GM18511 (cell line): ENCODE measurements around the gene SLC25A48.

Experiments
- ATAC-seq: cut with Tn5 transposase; IDR thresholded peaks from one replicate; pipeline ENCODE4 v1.9.1; 2021; ENCODE audit warnings: mild to moderate bottlenecking, moderate library complexity; ENCODE audit not compliant: unreplicated experiment

Gene SLC25A48

DNA sequence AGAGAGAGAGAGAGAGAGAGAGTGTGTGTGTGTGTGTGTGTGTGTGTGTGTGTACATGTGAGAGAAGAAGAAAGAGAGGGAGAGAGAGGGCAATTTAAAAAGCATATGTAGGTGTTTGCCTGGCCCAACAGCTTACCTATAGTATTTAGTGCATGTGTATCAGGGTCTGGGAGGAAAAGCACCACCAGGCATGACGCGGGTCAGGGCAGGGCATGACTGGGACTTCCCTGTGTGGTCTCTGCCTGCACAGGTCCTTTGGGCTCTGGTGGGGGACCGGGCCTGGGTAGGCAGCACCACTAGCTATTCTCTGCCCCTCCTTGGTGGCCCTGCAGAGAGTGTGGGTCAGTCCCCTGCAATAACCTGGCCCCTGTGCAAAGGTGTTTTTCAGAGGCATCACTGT lies 45.1 kb downstream of the SLC25A48 start:
- no peak for ATAC-seq

DNA sequence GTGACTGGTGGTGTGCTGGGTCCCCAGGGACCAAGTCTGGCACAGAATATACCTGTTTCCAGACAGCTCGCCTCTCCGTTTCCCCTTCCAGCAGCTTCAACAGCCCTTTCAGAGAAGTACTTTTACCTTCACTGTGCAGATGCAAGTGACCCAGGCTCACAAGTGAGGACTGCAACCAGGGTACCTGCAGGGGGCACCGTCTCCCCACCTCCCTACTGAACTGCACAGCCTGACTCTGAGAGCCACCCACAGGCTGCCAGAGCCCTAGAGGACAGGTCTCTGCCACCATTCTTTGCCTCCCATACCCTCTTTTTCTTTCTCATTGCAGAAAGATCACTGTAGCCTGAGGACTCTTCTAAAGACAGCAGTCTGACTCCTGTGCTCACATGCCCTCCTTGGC lies 45.8 kb downstream of the SLC25A48 start:
- ATAC-seq = no peak

DNA sequence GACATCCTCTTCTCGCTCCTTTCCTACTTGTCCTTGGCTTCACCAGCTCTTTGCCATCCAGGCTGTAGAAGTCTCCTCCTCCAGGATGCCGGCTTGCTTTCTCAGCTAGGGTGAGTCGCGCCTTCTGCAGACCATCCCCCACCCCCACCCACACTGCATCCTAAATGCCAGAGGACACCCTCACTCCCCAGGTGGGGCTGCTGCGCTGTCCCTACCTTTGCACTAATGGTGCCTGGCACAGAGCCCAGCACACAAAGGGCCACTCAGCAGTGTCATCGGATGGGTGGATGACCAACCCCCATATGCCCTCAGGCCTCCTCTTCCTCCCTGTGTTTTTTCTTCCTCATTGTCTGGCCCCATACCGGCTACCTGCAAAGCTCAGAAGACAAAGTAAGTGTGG lies 46.3 kb downstream of the SLC25A48 start:
- no peak for ATAC-seq

DNA sequence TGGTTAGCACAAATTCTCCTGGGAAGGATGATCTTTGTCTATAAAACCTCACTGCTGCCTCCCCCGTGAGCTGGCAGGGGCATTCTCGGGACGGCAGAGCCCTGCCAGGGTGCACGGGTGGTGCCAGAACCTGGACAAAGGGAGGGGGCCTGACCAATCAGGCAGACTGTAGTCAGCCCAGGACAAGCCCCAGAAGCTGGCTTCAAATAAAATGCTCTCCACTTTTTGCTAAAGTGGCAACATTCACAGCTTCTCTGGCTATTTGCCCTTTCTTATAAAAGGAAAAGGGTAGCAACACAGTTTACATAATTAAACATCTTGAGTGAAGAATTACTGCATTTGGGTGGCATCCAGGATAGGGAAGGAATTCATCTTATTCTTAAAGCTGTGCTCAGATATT lies 46.8 kb downstream of the SLC25A48 start:
- ATAC-seq = no peak

DNA sequence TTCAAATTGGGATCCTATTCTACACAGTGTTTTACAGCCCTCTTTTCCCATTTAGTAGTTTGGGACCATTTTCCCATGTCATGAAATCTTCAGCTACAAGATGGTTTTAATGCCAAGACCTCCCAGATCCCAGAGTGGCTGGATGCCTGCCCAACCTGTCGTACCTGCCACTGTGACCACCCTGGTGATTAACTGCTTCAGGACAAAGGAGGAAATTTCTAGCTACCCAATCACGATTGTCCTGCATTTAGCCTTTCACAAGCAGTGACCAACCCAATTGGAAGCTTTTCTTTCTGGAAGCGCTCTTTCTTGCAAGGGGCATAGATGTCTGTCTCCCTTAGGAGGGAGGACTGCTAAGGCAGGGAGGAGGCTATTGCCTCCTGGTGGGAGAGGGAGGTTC lies 47.4 kb downstream of the SLC25A48 start:
- ATAC-seq = no peak

DNA sequence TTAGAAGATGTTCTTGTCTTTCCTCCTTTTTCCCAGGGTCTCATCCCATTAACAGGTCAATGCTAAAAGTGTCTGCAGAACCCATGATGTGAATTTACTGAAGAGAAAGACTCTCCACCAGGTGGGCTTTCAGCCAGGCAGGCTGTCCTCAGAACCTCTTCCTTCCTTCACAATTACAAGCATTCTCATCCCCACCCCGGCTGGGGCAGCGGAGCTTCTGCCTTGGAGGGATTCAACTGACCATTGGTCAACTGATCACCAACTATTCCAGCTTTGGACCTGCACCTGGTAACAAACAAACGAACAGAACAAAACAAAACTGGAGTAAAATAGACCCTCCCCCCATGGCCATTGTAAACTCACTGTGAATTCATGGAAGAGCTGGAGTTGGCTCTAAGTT lies 48.6 kb downstream of the SLC25A48 start:
- no peak for ATAC-seq

DNA sequence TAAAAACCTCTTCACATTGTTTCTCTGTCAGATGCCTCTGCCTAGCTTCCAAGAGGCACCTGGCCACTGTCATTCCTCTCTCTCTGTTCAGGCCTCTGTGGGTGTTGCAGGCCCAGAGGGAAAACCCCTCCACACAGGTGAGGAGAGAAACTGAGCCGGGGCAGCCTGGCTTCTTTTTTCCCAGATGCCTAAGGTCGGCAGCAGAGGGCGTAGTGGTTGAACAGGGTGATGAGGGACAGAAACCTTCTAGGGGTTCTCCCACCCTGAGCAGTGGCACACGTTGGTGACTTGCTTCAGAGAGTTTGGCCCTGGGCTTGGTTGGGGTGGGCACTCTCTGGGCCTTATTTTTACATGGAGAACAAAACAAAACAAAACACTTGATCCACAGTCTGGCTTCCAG lies 49.0 kb downstream of the SLC25A48 start:
- ATAC-seq = no peak

DNA sequence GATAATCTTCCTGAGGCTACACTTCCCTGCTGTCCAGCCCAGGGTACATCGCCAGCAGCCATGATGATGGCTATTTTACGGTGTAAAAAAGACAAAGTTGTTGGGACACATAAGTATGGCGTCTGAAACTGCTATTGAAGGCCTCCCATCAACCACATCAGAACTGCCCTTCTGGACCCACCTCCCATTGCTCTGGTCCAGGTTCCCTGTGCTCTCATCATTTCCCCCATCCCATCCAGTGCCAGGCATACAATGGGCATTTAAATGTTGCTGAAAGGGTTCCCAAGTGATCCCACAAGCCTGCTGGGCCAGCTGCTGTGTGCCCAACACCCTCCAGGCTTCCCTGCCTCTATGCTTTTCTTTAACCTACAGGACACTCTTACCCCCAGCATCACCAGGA lies 50.6 kb downstream of the SLC25A48 start:
- ATAC-seq = no peak

DNA sequence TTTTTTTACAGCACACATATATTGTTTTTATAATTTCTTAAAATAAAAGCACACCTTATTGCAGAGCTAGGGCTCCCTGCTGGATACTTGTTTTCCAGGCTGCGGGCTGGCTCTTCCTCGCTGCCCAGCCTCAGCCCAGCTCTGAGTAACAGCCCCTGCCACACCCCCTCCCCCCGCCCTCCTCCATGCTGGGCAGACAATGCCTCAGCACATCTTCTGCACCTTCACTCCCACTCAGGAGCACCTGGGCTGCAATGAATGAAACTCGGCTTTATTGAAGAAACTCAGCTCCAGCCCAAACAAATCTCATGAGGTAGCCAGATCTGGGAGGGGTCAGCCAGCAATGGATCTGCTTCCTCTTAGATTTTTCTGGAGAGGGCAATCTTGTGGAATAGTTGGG lies 51.7 kb downstream of the SLC25A48 start:
- ATAC-seq = no peak

DNA sequence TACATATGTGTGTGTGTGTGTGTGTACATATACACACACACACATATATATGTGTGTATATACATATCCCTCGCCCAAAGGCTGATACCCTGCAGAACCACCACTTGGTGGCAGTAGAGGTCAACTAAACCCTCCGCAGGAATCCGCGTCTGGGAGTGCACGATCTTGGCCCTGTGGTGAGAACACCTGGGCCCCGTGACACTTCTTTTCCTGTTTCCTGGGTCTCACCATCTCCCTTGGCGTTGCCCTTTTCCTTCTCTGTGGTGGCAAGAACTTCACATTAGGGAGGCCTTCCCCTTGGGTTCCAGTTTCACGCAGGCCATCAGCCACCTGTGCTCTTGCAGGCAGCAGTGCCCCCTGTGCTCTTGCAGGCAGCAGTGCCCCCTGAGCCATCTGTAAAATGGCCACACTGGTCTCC lies 53.0 kb downstream of the SLC25A48 start:
- ATAC-seq = peak; percentile 88

DNA sequence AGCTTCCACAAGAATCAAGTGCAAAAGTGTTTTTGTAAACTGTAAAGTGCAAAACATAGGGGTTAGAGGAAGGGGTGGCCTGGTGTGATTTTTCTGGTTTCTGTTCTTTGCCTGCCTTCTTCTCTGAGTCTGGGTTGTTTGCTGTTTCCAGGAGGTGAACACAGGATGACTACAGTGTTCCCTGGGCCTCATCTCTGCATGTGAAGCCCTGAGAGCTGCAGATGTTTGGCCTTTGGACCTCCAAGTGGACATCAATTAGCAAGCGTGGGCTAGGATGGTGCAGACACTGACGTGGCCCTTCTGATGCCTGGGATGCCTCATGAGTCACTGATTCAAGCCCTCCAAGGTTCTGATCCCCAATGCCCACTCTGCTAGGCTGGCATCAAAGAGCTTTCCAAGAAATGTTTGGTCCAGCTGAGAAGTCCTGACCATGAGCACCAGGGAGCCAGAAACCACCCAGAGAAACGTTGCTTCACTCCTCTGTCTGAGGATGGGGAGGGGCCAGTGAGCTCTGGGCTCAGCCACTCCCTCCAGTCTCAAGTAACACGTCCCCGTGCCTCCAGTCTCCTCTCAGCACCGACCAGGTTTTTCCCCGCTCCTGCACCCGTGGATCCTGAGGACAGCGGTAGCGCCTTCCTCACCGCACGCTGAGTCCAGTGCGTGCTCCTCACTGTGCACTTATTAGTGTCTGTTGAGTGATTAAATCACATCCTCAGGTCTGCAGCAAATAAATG lies 53.6 kb downstream of the SLC25A48 start:
- ATAC-seq = no peak

DNA sequence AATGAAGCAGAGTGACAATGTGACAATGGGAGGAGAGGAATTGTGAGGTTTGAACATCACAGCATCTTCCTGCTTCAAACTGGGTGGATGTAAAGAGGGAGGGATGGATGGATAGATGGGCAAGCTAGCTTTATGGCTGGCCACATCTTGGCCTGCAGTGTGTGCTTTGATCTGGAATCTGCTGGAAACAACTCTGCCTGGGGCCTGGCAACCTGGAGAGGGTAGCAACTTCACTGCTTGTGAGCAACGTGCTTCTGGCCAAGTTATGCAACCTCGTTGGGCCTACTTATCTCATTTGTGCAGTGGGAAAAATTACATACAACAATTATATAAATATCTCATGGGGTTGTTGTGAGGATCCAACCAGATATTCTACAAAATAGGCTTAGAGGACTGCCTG lies 55.8 kb downstream of the SLC25A48 start:
- ATAC-seq = no peak

DNA sequence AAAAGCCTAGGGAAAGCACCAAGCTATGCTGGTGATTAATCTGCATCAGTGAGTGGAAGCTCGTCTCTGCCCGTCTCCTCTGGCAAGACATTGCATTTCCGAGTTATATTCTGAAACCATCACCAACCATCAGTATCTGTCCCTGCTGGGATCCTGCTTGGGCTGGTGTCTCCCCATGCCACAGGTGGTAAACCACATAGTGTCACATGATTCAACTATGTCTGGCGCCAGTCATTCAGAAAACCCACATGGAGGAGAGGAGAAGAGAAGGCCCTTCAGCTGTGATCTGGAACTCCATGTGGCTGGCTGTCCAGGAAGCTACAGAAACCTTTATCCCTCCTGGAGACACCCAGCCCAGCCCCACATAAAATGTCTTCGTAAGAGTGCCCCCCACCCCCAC lies 56.4 kb downstream of the SLC25A48 start:
- peak; percentile 74 for ATAC-seq

DNA sequence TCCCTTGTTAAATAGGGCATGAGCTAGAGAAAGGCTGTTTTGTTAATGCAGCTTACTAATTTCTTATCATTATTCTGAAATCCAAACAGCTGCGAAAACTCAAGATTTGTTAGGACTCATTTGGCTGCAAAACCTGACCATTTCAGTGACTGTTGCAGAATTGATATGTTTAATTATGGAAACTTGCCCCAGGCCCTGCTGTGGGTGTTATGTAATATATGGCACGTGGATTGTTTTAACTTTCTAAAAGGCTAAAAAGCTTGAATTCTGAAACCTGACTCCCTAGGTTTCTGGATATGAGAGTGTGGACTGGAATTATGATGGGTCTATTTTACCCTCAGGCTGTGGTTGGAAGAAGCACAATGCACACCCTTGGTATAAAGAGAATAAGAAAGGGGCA lies 56.8 kb downstream of the SLC25A48 start:
- no peak for ATAC-seq

DNA sequence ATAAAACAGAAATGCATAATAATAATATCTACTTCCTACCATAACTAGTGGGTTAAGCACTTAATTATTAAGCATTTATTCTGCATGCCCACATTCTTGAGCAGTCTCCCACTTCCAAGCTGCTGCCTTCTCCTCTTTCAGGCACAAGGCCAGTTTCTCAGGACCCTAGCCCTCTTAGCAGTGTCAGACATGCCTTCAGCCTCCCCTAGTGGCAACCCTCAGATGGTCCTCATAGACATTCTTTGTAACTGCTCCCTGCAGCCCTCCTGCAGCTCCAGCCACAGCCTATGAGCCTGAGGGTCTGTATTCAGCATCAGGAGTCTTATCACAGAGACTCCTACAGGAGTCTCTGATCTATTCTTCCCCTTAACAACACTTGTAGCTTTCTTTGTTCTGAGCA lies 57.3 kb downstream of the SLC25A48 start:
- ATAC-seq = no peak

DNA sequence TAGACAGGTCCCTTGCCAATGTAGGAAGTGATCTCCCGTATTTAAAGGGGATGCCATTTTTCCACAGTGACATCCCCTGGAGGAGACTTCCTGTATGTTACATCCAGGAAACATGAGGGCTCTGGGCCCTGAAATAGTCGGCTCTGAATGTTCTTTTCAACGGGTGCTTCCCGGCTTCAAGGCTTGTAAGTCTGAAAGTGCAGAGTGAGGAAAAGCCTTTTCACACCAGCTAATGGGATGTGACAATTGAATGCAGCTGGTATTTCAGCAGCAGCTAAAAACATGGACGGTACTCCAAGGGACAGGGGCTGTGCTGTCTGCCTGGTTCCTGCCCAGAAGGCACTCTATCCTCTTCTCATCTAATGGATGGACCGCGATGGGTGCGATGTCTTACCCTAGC lies 59.8 kb downstream of the SLC25A48 start:
- no peak for ATAC-seq

DNA sequence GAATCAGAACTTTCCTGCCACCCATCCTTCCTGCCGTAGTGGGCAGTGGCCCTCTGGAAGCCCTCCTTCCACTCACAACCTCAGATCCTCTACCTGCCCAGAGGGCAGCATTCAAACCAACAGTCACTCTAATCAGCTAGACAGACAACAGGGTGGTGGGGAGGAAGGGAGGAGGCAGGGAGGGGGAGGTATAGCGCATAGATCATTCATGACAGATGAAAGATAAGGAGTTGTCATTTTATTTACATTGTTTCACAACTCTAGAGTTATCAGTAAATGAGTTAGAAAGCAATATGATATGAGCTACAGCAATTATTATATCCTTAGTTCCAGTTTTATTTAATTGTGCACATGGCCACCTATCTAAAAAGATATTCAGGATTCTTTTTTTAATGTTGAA lies 60.3 kb downstream of the SLC25A48 start:
- ATAC-seq = no peak

DNA sequence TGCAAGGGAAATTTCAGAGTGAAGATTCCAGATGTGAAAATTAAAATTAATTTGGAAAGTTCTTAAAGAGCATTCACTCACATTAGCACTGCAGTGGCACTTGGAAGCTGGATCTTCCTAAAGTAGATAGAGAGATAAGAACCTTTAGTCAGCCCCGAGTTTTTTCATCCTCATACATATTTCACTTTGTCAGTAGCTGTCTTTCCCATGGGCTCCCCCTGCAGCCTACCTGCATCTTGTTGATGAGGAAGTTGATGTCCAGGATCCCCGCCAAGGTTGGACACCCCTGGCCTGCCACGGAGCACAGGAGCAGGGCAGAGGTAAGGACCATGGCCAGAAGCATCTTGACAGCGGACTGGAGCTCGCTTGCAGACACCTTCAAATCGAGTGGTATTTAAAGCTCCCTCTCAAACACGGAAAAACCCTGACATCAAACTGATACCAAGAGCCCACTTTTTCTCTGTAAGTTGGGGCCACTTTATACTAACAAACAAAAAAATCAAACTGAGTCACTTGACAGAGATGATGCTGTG lies 61.1 kb downstream of the SLC25A48 start, which contains the start of gene IL9:
IL9 (minus strand) TSS at position 368 of the 533 bp plus-strand sequence; CDS start at position 343, 25 bp downstream.
- ATAC-seq = no peak

DNA sequence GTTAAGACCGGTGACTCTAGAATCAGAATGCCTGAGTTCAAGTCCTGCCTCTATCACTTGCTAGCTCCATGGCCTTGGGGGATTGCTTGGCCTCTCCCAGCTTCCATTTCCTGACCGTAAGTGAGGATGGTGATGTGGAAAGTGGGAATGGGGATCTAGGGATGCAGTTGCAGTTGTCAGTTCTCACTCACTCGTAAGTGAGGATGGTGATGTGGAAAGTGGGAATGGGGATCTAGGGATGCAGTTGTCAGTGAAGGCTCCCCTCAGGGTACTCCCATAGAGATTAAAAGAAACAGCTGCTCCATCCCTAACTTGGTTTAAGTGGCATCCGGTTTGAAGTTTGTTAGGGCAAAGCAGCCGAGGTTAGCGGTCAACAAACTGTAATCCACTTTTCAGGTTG lies 64.2 kb downstream of the SLC25A48 start:
- no peak for ATAC-seq

DNA sequence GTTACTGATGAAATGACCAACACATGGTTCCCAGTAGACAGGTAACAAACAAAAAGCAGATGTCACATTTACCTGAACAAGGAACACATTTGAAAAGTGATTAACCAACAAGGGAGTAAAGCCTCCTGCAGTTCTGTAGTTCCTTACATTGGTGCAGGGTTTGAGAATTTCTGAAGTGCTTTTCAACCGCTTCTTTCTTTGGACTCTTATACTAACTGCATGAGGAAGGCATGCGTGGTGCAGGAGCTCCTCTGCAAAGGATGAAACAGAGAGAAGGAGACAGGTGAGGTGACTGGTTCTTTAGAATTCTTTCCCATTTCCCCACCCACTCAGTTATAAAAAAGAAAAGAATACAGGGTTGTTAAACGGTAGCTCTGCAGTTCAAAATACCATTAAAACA lies 65.8 kb downstream of the SLC25A48 start:
- ATAC-seq = no peak

DNA sequence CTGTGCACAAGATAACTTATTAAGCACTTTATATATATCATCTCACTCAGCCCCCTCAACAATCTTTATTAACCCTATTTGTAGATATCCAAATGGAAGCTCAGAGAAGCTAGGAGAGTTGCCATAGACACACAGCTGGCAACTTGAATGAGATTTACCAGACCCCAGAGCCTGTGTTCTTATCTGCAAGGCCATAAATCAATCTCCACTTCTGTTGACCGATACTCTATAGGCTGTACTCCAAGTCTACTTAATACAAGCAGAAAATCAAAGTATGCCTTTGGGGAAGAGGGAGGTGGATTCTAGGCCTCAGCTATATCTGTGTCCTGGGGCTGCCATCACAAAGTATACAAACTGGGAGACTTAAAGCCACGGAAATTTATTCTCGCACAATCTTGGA lies 67.2 kb downstream of the SLC25A48 start:
- ATAC-seq = no peak

DNA sequence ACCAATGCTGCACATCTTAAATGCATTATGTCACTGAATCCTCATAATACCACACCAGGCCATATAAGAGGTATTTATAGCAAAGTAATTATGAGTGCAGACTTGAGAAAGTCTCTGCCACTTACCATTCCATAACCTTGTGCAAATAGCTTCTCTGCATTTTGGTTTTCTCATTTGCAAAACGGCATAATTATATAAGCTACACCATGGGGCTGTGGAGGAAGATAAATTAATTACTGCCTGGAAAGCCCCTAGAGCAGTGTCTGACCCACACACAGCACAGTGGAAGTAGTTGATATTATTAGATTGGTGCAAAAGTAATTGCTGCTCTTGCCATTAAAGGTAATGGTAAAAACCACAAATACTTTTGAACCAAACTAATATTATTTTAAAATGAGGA lies 70.7 kb downstream of the SLC25A48 start:
- no peak for ATAC-seq
